Right lobe of liver (tissue), 4 donors: ENCODE results near the gene MBTPS2.

Source experiments
- POLR2A ChIP-seq: fragments of 450-650 bp; IDR thresholded peaks from one replicate; pipeline ENCODE4 v1.6.1; 2017; ENCODE audit warnings: antibody characterized with exemption, mild to moderate bottlenecking
- TF ChIP-seq, protein P1 (sequence below), 4 donors: fragments of 200-600 bp in 3 of 4; fragments of 450-650 bp in 1 of 4; IDR thresholded peaks; one replicate each; pipeline versions ENCODE4 v1.5.1 to v1.8.0; 2016 to 2022; ENCODE audit warnings: antibody characterized with exemption in 4 of 4, mild to moderate bottlenecking in 2 of 4
- donor health status: DM: no; HTN: no; CAD: no.
- donor health status: DM: no; HTN: no; CAD: no.
- donor health status: DM: no; HTN: yes; CAD: no.

DNA sequence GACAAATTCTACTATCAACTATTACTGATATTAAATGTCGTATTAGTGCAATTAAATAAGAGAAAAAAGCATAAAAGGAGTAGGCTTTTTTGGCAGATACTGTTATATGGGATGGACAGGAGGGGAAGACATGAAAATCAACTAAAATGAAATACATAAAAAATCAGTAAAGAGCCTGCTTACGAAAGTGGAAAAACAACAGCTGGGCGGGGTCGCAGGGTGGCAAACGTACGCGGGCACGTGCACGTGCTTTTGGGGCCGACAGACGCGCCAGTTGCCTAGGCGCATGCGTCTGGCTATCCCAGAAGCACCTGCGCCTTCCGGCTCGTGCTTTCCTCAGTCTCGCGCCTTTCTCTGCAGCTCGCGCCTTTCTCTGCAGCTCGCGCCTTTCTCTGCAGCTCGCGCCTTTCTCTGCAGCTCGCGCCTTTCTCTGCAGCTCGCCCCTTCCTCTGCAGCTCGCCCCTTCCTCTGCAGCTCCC, 16.6 kb downstream of the MBTPS2 start, which contains the start of gene YY2:
- TF ChIP-seq, protein P1, sequence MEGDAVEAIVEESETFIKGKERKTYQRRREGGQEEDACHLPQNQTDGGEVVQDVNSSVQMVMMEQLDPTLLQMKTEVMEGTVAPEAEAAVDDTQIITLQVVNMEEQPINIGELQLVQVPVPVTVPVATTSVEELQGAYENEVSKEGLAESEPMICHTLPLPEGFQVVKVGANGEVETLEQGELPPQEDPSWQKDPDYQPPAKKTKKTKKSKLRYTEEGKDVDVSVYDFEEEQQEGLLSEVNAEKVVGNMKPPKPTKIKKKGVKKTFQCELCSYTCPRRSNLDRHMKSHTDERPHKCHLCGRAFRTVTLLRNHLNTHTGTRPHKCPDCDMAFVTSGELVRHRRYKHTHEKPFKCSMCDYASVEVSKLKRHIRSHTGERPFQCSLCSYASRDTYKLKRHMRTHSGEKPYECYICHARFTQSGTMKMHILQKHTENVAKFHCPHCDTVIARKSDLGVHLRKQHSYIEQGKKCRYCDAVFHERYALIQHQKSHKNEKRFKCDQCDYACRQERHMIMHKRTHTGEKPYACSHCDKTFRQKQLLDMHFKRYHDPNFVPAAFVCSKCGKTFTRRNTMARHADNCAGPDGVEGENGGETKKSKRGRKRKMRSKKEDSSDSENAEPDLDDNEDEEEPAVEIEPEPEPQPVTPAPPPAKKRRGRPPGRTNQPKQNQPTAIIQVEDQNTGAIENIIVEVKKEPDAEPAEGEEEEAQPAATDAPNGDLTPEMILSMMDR (IDR thresholded peaks at IDR 0.05): no peak
- TF ChIP-seq POLR2A: no peak
